Loucy (cell line): Measurements from ENCODE around the gene PLEKHG4B.
"Not testable (repeated sequence)": the region's sequence is repeated elsewhere in the genome, so short reads cannot be mapped to it uniquely, and the experiment has no call there.

Experiments
- H2AFZ ChIP-seq: fragments of 200-600 bp; sonication (generic); 2 replicates; pipeline ENCODE4 v1.6.0; 2016; ENCODE audit warnings: antibody characterized with exemption, mild to moderate bottlenecking, low read length, moderate library complexity
- H3F3A ChIP-seq: fragments of 200-600 bp; 2 replicates; pipeline ENCODE4 v1.6.0; 2016; ENCODE audit warnings: antibody characterized with exemption, low read depth, mild to moderate bottlenecking
- H3K27me3 ChIP-seq: fragments of 200-600 bp; sonication (generic); 2 replicates; pipeline ENCODE4 v1.6.1; 2014; ENCODE audit warnings: low read length, mild to moderate bottlenecking; ENCODE audit not compliant: insufficient read depth, poor library complexity, severe bottlenecking
- H3K36me3 ChIP-seq: fragments of 200-600 bp; sonication (generic); 2 replicates; pipeline ENCODE4 v1.6.1; 2016; ENCODE audit warnings: low read length; ENCODE audit not compliant: insufficient read depth
- H3K4me1 ChIP-seq: fragments of 200-600 bp; sonication (generic); 2 replicates; pipeline ENCODE4 v1.5.1; 2014; ENCODE audit warnings: low read length, mild to moderate bottlenecking; ENCODE audit not compliant: insufficient read depth, poor library complexity, severe bottlenecking
- H3K4me2 ChIP-seq: fragments of 200-600 bp; sonication (generic); 2 replicates; pipeline ENCODE4 v1.6.0; 2014; ENCODE audit warnings: antibody characterized with exemption, low read length, low read depth, mild to moderate bottlenecking; ENCODE audit not compliant: poor library complexity, severe bottlenecking
- H3K4me3 ChIP-seq: fragments of 200-600 bp; sonication (generic); 2 replicates; pipeline ENCODE4 v1.5.1; 2014; ENCODE audit warnings: low read length, mild to moderate bottlenecking, mixed read lengths; ENCODE audit not compliant: poor library complexity, severe bottlenecking
- H3K79me2 ChIP-seq: fragments of 200-600 bp; sonication (generic); 2 replicates; pipeline ENCODE4 v1.6.1; 2014; ENCODE audit warnings: low read length; ENCODE audit not compliant: insufficient read depth
- H3K9ac ChIP-seq: fragments of 200-600 bp; sonication (generic); 2 replicates; pipeline ENCODE4 v1.6.0; 2014; ENCODE audit warnings: mild to moderate bottlenecking, low read depth, low read length, moderate library complexity; ENCODE audit not compliant: poor library complexity, severe bottlenecking
- H3K9me2 ChIP-seq: fragments of 200-600 bp; sonication (generic); replicated peaks from 2 replicates; pipeline ENCODE4 v1.6.1; 2016; ENCODE audit warnings: low read depth, low read length, mixed read lengths
- H3K9me3 ChIP-seq: fragments of 200-600 bp; sonication (generic); 2 replicates; pipeline ENCODE4 v1.6.1; 2014; ENCODE audit warnings: mild to moderate bottlenecking, antibody characterized with exemption, low read length, low read depth; ENCODE audit not compliant: insufficient read depth
- H4K20me1 ChIP-seq: fragments of 200-600 bp; sonication (generic); 2 replicates; pipeline ENCODE4 v1.6.0; 2014; ENCODE audit warnings: antibody characterized with exemption, low read length, mild to moderate bottlenecking; ENCODE audit not compliant: insufficient read depth, poor library complexity, severe bottlenecking
- EZH2phosphoT487 ChIP-seq: fragments of 200-600 bp; IDR thresholded peaks from 2 replicates; pipeline ENCODE4 v1.6.1; 2018; ENCODE audit warnings: antibody characterized with exemption, mild to moderate bottlenecking, moderate library complexity, borderline replicate concordance
- TF ChIP-seq, protein P1 (sequence below): fragments of 200-600 bp; sonication (generic); conservative IDR thresholded peaks from 2 replicates; pipeline ENCODE4 v1.5.1; 2014; ENCODE audit warnings: mild to moderate bottlenecking, antibody characterized with exemption, low read length

Gene PLEKHG4B

DNA sequence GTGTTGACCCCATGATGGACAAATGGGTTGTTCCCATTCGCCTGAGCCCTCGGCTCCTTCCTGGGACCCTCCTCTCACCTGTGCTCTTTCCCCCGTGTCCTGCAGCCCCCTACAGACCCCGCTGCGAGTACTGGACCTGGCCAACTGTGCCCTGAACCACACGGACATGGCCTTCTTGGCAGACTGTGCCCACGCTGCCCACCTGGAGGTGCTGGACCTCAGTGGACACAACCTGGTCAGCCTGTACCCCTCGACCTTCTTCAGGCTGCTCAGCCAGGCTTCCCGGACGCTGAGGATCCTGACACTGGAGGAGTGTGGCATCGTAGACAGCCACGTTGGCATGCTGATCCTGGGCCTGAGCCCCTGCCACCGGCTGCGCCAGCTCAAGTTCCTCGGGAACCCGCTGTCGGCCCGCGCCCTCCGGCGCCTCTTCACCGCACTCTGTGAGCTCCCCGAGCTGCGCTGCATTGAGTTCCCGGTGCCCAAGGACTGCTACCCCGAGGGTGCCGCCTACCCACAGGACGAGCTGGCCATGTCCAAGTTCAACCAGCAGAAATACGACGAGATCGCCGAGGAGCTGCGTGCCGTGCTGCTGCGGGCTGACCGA lies 102.7 kb downstream of the PLEKHG4B start:
- H3K9me2 ChIP-seq = no peaks in the 10 kb centered on the region
- no peaks in the 10 kb centered on the region for H3K79me2 ChIP-seq

DNA sequence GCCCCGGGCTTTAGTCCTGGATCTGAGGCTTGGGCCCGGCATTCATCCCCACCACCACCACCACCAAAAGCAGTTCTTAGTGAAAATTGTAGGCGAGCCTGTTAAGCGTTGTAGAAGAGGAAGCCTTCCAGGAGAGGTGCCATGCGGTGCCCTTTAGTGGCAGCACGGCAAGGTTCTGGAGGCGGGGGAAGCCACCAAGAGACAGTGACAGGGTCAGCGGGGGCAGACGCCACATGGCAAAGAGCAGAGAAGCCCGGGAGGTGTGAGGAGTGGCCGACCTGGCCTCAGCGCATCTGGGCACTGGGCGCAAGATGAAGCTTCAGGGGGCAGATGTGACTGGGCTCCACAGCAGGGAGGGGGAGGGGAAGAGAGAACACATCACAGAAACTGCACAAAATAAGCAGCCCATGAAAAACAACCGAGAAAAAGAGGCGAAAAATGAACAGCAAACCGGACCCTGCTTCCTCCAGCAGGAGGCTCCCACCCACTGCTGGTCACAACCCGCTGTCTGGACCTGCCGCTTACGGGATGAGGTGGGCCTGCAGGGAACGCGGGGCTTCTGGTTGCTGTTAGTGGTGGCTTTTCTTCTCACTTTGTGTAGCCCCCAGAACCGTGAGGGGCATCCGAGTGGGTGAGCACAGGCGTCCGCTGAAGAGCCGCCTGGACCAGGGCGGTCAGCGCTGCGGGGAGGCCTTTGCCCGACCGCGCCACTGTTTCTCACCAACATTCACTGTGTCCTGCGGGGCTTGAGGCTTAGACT lies 103.6 kb downstream of the PLEKHG4B start:
- no peaks in the 10 kb centered on the region for H4K20me1 ChIP-seq
- H3F3A ChIP-seq = no peaks in the 10 kb centered on the region
- no peaks in the 10 kb centered on the region for H3K36me3 ChIP-seq
- peaks cover 19% of the 10 kb centered on the region for H3K4me1 ChIP-seq
- no peaks in the 10 kb centered on the region for H3K9me2 ChIP-seq
- peak overlapping the region; percentile 8 for H3K9ac ChIP-seq
- H3K4me3 ChIP-seq = no peak overlapping the region
- no peaks in the 10 kb centered on the region for H3K27me3 ChIP-seq
- no peak overlapping the region for H2AFZ ChIP-seq
- TF ChIP-seq EZH2phosphoT487 = no peak
- TF ChIP-seq, protein P1, sequence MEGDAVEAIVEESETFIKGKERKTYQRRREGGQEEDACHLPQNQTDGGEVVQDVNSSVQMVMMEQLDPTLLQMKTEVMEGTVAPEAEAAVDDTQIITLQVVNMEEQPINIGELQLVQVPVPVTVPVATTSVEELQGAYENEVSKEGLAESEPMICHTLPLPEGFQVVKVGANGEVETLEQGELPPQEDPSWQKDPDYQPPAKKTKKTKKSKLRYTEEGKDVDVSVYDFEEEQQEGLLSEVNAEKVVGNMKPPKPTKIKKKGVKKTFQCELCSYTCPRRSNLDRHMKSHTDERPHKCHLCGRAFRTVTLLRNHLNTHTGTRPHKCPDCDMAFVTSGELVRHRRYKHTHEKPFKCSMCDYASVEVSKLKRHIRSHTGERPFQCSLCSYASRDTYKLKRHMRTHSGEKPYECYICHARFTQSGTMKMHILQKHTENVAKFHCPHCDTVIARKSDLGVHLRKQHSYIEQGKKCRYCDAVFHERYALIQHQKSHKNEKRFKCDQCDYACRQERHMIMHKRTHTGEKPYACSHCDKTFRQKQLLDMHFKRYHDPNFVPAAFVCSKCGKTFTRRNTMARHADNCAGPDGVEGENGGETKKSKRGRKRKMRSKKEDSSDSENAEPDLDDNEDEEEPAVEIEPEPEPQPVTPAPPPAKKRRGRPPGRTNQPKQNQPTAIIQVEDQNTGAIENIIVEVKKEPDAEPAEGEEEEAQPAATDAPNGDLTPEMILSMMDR = peak; percentile 11; the same call in 1 of the 2 replicates
- no peak overlapping the region for H3K4me2 ChIP-seq
- no peaks in the 10 kb centered on the region for H3K79me2 ChIP-seq
- H3K9me3 ChIP-seq = no peaks in the 10 kb centered on the region

More for the DNA sequence above, 102.7 kb downstream of the PLEKHG4B start:
- Histone ChIP-seq H3K36me3 (no peaks in the 10 kb centered on the region), H3K27me3 (no peaks in the 10 kb centered on the region), H2AFZ (no peak overlapping the region), H3K4me2 (no peak overlapping the region), H3K4me1 (peaks cover 27% of the 10 kb centered on the region), H3F3A (no peaks in the 10 kb centered on the region), H3K9me3 (no peaks in the 10 kb centered on the region), H3K4me3 (no peak overlapping the region), H4K20me1 (no peaks in the 10 kb centered on the region), H3K9ac (no peak overlapping the region)
- TF ChIP-seq EZH2phosphoT487 = no peak
- TF ChIP-seq, protein P1 = no peak

DNA sequence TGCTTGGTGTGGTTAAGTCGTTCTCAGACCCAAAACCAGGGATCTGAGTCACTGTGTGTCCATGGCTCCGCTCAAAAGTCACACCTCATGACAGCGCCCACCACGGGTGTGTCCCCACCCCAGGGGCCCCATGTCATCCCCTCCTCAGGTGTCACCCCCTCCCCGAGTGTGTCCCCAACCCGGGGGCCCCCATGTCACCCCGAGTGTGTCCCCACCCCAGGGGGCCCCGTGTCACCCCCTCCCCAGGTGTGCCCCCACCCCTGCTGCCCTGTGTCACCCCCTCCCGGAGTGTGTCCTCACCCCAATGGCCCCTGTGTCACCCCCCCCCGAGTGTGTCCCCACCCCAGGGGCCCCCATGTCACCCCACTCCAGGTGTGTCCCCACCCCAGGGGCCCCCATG lies 104.4 kb downstream of the PLEKHG4B start:
- Histone ChIP-seq H3K27me3 (no peaks in the 10 kb centered on the region), H3K4me3 (no peak overlapping the region), H3K4me1 (peaks cover 16% of the 10 kb centered on the region), H2AFZ (no peak overlapping the region), H3K9ac (no peak overlapping the region), H3K9me3 (no peaks in the 10 kb centered on the region), H3F3A (no peaks in the 10 kb centered on the region), H3K79me2 (no peaks in the 10 kb centered on the region), H3K4me2 (no peak overlapping the region), H3K36me3 (no peaks in the 10 kb centered on the region), H4K20me1 (no peaks in the 10 kb centered on the region), H3K9me2 (no peaks in the 10 kb centered on the region)
- TF ChIP-seq, protein P1 = no peak
- no peak for TF ChIP-seq EZH2phosphoT487

DNA sequence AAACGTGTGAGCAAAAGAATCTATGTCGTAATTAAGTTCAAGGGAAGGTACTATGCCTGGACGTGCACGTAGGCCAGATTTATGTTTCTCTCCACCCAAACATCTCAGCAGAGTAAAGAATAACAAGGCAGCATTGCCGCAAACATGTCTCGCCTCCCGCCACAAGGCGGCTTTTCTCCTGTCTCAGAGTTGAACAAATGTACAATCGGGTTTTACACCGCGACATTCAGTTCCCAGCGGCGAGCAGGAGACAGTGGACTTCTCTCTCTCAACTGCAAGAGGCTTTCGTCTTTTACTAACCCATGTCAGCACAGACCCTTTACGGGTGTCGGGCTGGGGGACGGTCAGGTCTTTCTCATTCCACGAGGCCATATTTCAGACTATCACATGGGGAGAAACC lies 105.1 kb downstream of the PLEKHG4B start:
- H3K4me1 ChIP-seq = peaks cover 23% of the 10 kb centered on the region
- H3K36me3 ChIP-seq, H3K9me2 ChIP-seq, H3K9ac ChIP-seq, H3K79me2 ChIP-seq, H3K4me2 ChIP-seq, H3K27me3 ChIP-seq, H2AFZ ChIP-seq, H4K20me1 ChIP-seq, H3K9me3 ChIP-seq, H3K4me3 ChIP-seq, H3F3A ChIP-seq: not testable (repeated sequence)
